Breast epithelium (tissue), 4 donors: ENCODE measurements around the gene C12orf75. TPM values are rescaled to one million over a fixed set of nuclear protein-coding genes. Genes with fewer than 3 reads are reported as not detected.
"Not testable (repeated sequence)": the region's sequence is repeated elsewhere in the genome, so short reads cannot be mapped to it uniquely, and the experiment has no call there.

ENCODE experiments used
- DNase-seq, 2 donors: peaks; one replicate each; pipeline ENCODE4 v3.0.0-alpha.2; 2019; ENCODE audit warnings: low spot score in 2 of 2
- H3K27ac ChIP-seq, 2 donors: fragments of 200-600 bp; sonication (generic) in 1 of 2; one replicate each; pipeline ENCODE4 v1.5.1; 2016 to 2019; ENCODE audit warnings: mild to moderate bottlenecking in 1 of 2
- H3K27me3 ChIP-seq, 2 donors: fragments of 200-600 bp; sonication (generic) in 1 of 2; one replicate each; pipeline versions ENCODE4 v1.5.1 to v1.6.0; 2017 to 2019; ENCODE audit warnings: control low read depth in 1 of 2, mild to moderate bottlenecking in 1 of 2
- H3K36me3 ChIP-seq: fragments of 200-600 bp; one replicate; pipeline ENCODE4 v1.5.1; 2019
- H3K4me1 ChIP-seq, 2 donors: fragments of 200-600 bp; sonication (generic); one replicate each; pipeline ENCODE4 v1.5.1; 2016 to 2019; ENCODE audit warnings: control low read depth in 1 of 2
- H3K4me3 ChIP-seq, 3 donors: fragments of 200-600 bp; sonication (generic); 1 replicate in 2 of 3; 2 replicates in 1 of 3; pipeline ENCODE4 v1.5.1; 2016 to 2019; ENCODE audit warnings: mild to moderate bottlenecking in 3 of 3, moderate library complexity in 2 of 3
- H3K9me3 ChIP-seq, 2 donors: fragments of 200-600 bp; sonication (generic) in 1 of 2; one replicate each; pipeline ENCODE4 v1.5.1; 2016 to 2019; ENCODE audit warnings: control low read depth in 1 of 2
- CTCF ChIP-seq, 3 donors: fragments of 450-650 bp; IDR thresholded peaks; one replicate each; pipeline ENCODE4 v1.5.1; 2016 to 2017; ENCODE audit warnings: antibody characterized with exemption in 3 of 3, mild to moderate bottlenecking in 3 of 3, moderate library complexity in 3 of 3
- POLR2A ChIP-seq: fragments of 450-650 bp; IDR thresholded peaks from one replicate; pipeline ENCODE4 v1.6.1; 2016; ENCODE audit warnings: antibody characterized with exemption, mild to moderate bottlenecking, moderate library complexity
- POLR2AphosphoS5 ChIP-seq, 3 donors: sonication (generic); formaldehyde crosslinking; IDR thresholded peaks; one replicate each; pipeline ENCODE4 v1.6.1; 2017; ENCODE audit warnings: antibody characterized with exemption in 3 of 3
- intact Hi-C: fragments of 100-400 bp; cut with DNase I; formaldehyde crosslinking; loops from one replicate; pipeline ENCODE4 v1.15.1; 2023; ENCODE audit warnings: low total_unique reads
- total RNA-seq, 3 donors: library from RNA; depleted of rRNA; stranded (reverse); fragments of >200 nt; gene quantifications; one replicate each; pipeline ENCODE4 v1.1.0, GENCODE V29; 2016

C12orf75 gene
- total RNA-seq, 3 donors from 2014 or later = 2.4 to 20.9 (median 20.0) TPM

- intact Hi-C loops = no loop called here
- H3K4me1 ChIP-seq = no peaks in the 10 kb centered on the region
- no peaks in the 10 kb centered on the region for H3K36me3 ChIP-seq
- no peak for TF ChIP-seq POLR2A
- no peak for TF ChIP-seq POLR2AphosphoS5 (IDR thresholded peaks at IDR 0.05)
- TF ChIP-seq CTCF (IDR thresholded peaks at IDR 0.05) = no peak
- H3K4me3 ChIP-seq = no peak overlapping the region
- no peaks in the 10 kb centered on the region for H3K27me3 ChIP-seq
- no peaks in the 10 kb centered on the region for H3K9me3 ChIP-seq
- no peak overlapping the region for H3K27ac ChIP-seq
- no peak for DNase-seq
Observed at GRCh38 chr12:105402366-105402765, 71.9 kb downstream of the C12orf75 start.

GRCh38 chr12:105403095-105403494, 72.6 kb downstream of the C12orf75 start:
- no peak for DNase-seq
- H3K4me1 ChIP-seq = no peaks in the 10 kb centered on the region
- no peak overlapping the region for H3K27ac ChIP-seq
- no peaks in the 10 kb centered on the region for H3K36me3 ChIP-seq
- H3K9me3 ChIP-seq = no peaks in the 10 kb centered on the region
- no peak overlapping the region for H3K4me3 ChIP-seq
- intact Hi-C loops = no loop called here
- TF ChIP-seq POLR2A = no peak
- no peak for TF ChIP-seq POLR2AphosphoS5 (IDR thresholded peaks at IDR 0.05)
- TF ChIP-seq CTCF (IDR thresholded peaks at IDR 0.05) = no peak
- no peaks in the 10 kb centered on the region for H3K27me3 ChIP-seq

GRCh38 chr12:105404134-105404533, 73.6 kb downstream of the C12orf75 start:
- DNase-seq, H3K36me3 ChIP-seq, H3K4me1 ChIP-seq, H3K27me3 ChIP-seq, H3K27ac ChIP-seq, H3K4me3 ChIP-seq, H3K9me3 ChIP-seq, intact Hi-C loops: not testable (repeated sequence)

GRCh38 chr12:105406497-105406896, 76.0 kb downstream of the C12orf75 start:
- no peaks in the 10 kb centered on the region for H3K27me3 ChIP-seq
- no peaks in the 10 kb centered on the region for H3K36me3 ChIP-seq
- no peaks in the 10 kb centered on the region for H3K9me3 ChIP-seq
- TF ChIP-seq POLR2A (no peak), CTCF (IDR thresholded peaks at IDR 0.05) (no peak), POLR2AphosphoS5 (IDR thresholded peaks at IDR 0.05) (no peak)
- intact Hi-C loops = no loop called here
- no peak overlapping the region for H3K4me3 ChIP-seq
- no peak overlapping the region for H3K27ac ChIP-seq
- no peak for DNase-seq
- H3K4me1 ChIP-seq = no peaks in the 10 kb centered on the region

GRCh38 chr12:105409279-105409678, 78.8 kb downstream of the C12orf75 start:
- TF ChIP-seq POLR2AphosphoS5 (IDR thresholded peaks at IDR 0.05) (no peak), POLR2A (no peak), CTCF (IDR thresholded peaks at IDR 0.05) (no peak)
- no peak overlapping the region for H3K27ac ChIP-seq
- H3K36me3 ChIP-seq = no peaks in the 10 kb centered on the region
- no peak for DNase-seq
- no peaks in the 10 kb centered on the region for H3K27me3 ChIP-seq
- H3K4me1 ChIP-seq = no peaks in the 10 kb centered on the region
- H3K9me3 ChIP-seq = no peaks in the 10 kb centered on the region
- no peak overlapping the region for H3K4me3 ChIP-seq
- intact Hi-C loops = no loop called here

GRCh38 chr12:105409801-105410471, 79.4 kb downstream of the C12orf75 start:
- H3K27ac ChIP-seq = no peak overlapping the region
- intact Hi-C loops = loop anchor here (10.0 kb wide), 1 partner anchor 825 kb away; no protein-coding TSS in a partner anchor
- no peak overlapping the region for H3K4me3 ChIP-seq
- peak in 2 of 3 donors; percentile 12 to 42 for TF ChIP-seq POLR2AphosphoS5 (IDR thresholded peaks at IDR 0.05)
- TF ChIP-seq POLR2A = no peak
- no peak for TF ChIP-seq CTCF (IDR thresholded peaks at IDR 0.05)
- H3K27me3 ChIP-seq = no peaks in the 10 kb centered on the region
- no peak for DNase-seq
- H3K9me3 ChIP-seq = no peaks in the 10 kb centered on the region
- H3K36me3 ChIP-seq = no peaks in the 10 kb centered on the region
- no peaks in the 10 kb centered on the region for H3K4me1 ChIP-seq
